ENCODE data around the gene PCDHGA7.
A peak's percentile ranks its signal among the peaks of the same experiment; 100 is the strongest.
"Not testable (repeated sequence)": the region's sequence is repeated elsewhere in the genome, so short reads cannot be mapped to it uniquely, and the experiment has no call there.

The PCDHGA7 gene

GRCh38 chr5:141402553-141403243 is 20.2 kb downstream of the PCDHGA7 start, which contains the start of gene PCDHGA9:
PCDHGA9 (plus strand) TSS chr5:141402778; CDS start chr5:141402953, 175 bp downstream.
- no peak for DNase-seq

- no peak for DNase-seq
Measured at GRCh38 chr5:141403387-141403786, 20.8 kb downstream of the PCDHGA7 start.

- DNase-seq = not testable (repeated sequence)
Measured at GRCh38 chr5:141407790-141408505, 25.4 kb downstream of the PCDHGA7 start, which contains the start of gene PCDHGB6. PCDHGB6 (plus strand) TSS chr5:141408021; CDS start chr5:141408203, 182 bp downstream.

GRCh38 chr5:141409598-141410306 is 27.2 kb downstream of the PCDHGA7 start:
- DNase-seq = no peak

GRCh38 chr5:141411575-141411974 is 29.0 kb downstream of the PCDHGA7 start:
- no peak for DNase-seq

GRCh38 chr5:141412854-141413539 is 30.5 kb downstream of the PCDHGA7 start, which contains the start of gene PCDHGA10:
PCDHGA10 (plus strand) TSS chr5:141412987; CDS start chr5:141413176, 189 bp downstream.
- no peak for DNase-seq

GRCh38 chr5:141413540-141414069 is 31.1 kb downstream of the PCDHGA7 start:
- DNase-seq = no peak

- not testable (repeated sequence) for DNase-seq
Measured at GRCh38 chr5:141414548-141415274, 32.2 kb downstream of the PCDHGA7 start.

GRCh38 chr5:141415275-141415618 is 32.7 kb downstream of the PCDHGA7 start:
- DNase-seq = not testable (repeated sequence)

- peak; percentile 69 for DNase-seq
Measured at GRCh38 chr5:141417494-141418172, 35.1 kb downstream of the PCDHGA7 start, which contains the start of gene PCDHGB7. PCDHGB7 (plus strand) TSS chr5:141417677; CDS start chr5:141417860, 183 bp downstream.

GRCh38 chr5:141419074-141419880 is 36.7 kb downstream of the PCDHGA7 start:
- no peak for DNase-seq

- DNase-seq = no peak
Measured at GRCh38 chr5:141420855-141421488, 38.4 kb downstream of the PCDHGA7 start, which contains the start of gene PCDHGA11. PCDHGA11 (plus strand) TSS chr5:141421051; CDS start chr5:141421228, 177 bp downstream.

- DNase-seq = no peak
Measured at GRCh38 chr5:141421489-141421855, 38.9 kb downstream of the PCDHGA7 start.

- DNase-seq = no peak
Measured at GRCh38 chr5:141422742-141423291, 40.3 kb downstream of the PCDHGA7 start.

- DNase-seq = no peak
Measured at GRCh38 chr5:141427783-141428426, 45.4 kb downstream of the PCDHGA7 start.

GRCh38 chr5:141430332-141431113 is 48.0 kb downstream of the PCDHGA7 start, which contains the start of gene PCDHGA12:
PCDHGA12 (plus strand) TSS chr5:141430507; CDS start chr5:141430760, 253 bp downstream.
- no peak for DNase-seq

GRCh38 chr5:141431286-141431685 is 48.7 kb downstream of the PCDHGA7 start:
- DNase-seq = no peak

- not testable (repeated sequence) for DNase-seq
Measured at GRCh38 chr5:141432308-141432707, 49.8 kb downstream of the PCDHGA7 start.
